ENCODE results near the gene M1AP. TPM values are rescaled to one million over a fixed set of nuclear protein-coding genes. Genes with fewer than 3 reads are reported as not detected.

M1AP gene
- total and polyA plus RNA-seq, 11 donors, result 0.07 to 0.88 (median 0.21) TPM; not detected in 6

- Histone ChIP-seq H3K4me3 (no peak overlapping the region), H3K27ac (peak overlapping the region in 6 of 12 donors; percentile 25 to 90 (median 62)), H3K36me3 (no peaks in the 10 kb centered on the region), H3K9me3 (no peaks in the 10 kb centered on the region), H3K4me1 (peaks cover 0 to 65% (median 5%) of the 10 kb centered on the region in 12 donors), H3K27me3 (peaks cover 0 to 3% (median 0%) of the 10 kb centered on the region in 9 donors)
- no peak for DNase-seq
- ATAC-seq, result no peak
- no peak for TF ChIP-seq CTCF (IDR thresholded peaks at IDR 0.05)
- no peak for TF ChIP-seq POLR2A (IDR thresholded peaks at IDR 0.05)
- 85 to 89% (median 87%) methylated on average over 7 of the region's 7 CpGs for WGBS, 4 donors
- intact Hi-C loops (cut with DNase I), result loop anchor here in 1 of 10 donors (5.0 kb wide), 1 partner anchor 74 kb away; no protein-coding TSS in a partner anchor
Observed at GRCh38 chr2:74576211-74576862, 71.8 kb downstream of the M1AP start.

- Histone ChIP-seq H3K4me3 (no peak overlapping the region), H3K4me1 (peaks cover 0 to 66% (median 5%) of the 10 kb centered on the region in 12 donors), H3K27ac (peak overlapping the region in 1 of 12 donors; percentile 90), H3K27me3 (peaks cover 0 to 3% (median 0%) of the 10 kb centered on the region in 9 donors), H3K36me3 (no peaks in the 10 kb centered on the region), H3K9me3 (no peaks in the 10 kb centered on the region)
- no peak for TF ChIP-seq CTCF (IDR thresholded peaks at IDR 0.05)
- no peak for TF ChIP-seq POLR2A (IDR thresholded peaks at IDR 0.05)
- ATAC-seq, result no peak
- intact Hi-C loops (cut with DNase I), result loop anchor here in 1 of 10 donors (5.0 kb wide), 1 partner anchor 73 kb away; no protein-coding TSS in a partner anchor
- 84 to 88% (median 85%) methylated on average over 4 of the region's 4 CpGs for WGBS, 4 donors
- DNase-seq, result no peak
Observed at GRCh38 chr2:74575320-74575719, 72.8 kb downstream of the M1AP start.

- H3K4me3 ChIP-seq, result peak overlapping the region in 1 of 12 donors; percentile 18
- WGBS, 4 donors, result 46 to 55% (median 47%) methylated on average over 7 of the region's 7 CpGs
- peaks cover 0 to 64% (median 5%) of the 10 kb centered on the region in 12 donors for H3K4me1 ChIP-seq
- DNase-seq, result no peak
- intact Hi-C loops (cut with DNase I), result no loop called here
- peak overlapping the region in 2 of 12 donors; percentile 23 to 77 for H3K27ac ChIP-seq
- H3K9me3 ChIP-seq, result no peaks in the 10 kb centered on the region
- no peaks in the 10 kb centered on the region for H3K36me3 ChIP-seq
- TF ChIP-seq CTCF (IDR thresholded peaks at IDR 0.05), result no peak
- no peak for TF ChIP-seq POLR2A (IDR thresholded peaks at IDR 0.05)
- peaks cover 0 to 3% (median 0%) of the 10 kb centered on the region in 9 donors for H3K27me3 ChIP-seq
- ATAC-seq, result peak in 2 of 4 donors; percentile 37 to 59
Observed at GRCh38 chr2:74573747-74574562, 74.2 kb downstream of the M1AP start.

Data from heart left ventricle (tissue), 16 donors.